GM12891 (cell line): ENCODE measurements around the gene HSD11B1.

Experiments
- POLR2A ChIP-seq: IDR thresholded peaks from 2 replicates; pipeline ENCODE4 v1.6.1; 2011; ENCODE audit warnings: low read depth, low read length, control low read depth
- POLR2AphosphoS5 ChIP-seq: IDR thresholded peaks from 2 replicates; pipeline ENCODE4 v1.6.1; 2011; ENCODE audit warnings: low read depth, low read length, control low read depth
- SPI1 ChIP-seq: IDR thresholded peaks from 2 replicates; pipeline ENCODE4 v1.6.1; 2011; ENCODE audit warnings: low read depth, low read length, control low read depth
- TAF1 ChIP-seq: IDR thresholded peaks from 2 replicates; pipeline ENCODE4 v1.6.1; 2011; ENCODE audit warnings: low read depth, low read length, control low read depth

DNA sequence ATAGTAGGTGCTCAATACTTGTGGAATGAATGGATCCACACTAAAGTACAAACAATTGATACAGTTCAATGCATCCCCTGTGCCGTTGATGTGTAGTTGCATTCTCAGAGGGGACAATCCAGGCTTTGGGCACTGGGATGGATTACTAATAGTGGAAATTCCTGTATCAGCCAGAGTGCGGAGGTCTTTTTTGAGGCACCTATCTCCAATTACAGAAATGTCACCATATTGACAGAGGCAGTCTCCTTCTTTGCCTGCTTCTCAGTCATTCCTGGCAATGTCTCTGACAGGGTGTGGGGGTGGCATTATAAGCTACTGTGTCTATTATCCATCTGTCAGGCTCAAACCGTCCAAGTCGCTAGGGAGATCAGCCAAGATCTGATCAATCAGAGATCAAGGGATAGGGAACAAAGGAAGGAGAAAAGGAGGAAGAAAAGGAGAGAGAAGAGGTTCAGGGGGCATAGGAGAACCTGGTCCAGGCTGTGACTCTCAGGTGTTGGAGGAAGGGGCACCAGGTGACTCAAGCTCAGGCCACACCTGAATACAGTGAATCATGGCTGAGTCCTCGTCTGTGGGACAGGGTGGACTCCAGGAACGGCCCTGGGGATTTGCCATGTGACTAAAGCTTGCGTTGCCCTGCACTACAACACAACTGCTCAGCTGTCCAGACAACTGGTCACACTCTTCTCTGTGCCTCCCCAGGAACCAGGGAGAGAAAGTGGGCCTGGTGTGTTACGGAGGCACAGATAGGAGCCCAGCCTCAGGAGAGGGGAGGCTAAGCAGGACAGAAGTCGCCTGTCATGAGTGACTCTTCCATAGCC lies 49.0 kb upstream of the HSD11B1 start:
- TF ChIP-seq TAF1 = no peak
- TF ChIP-seq POLR2A = no peak
- TF ChIP-seq SPI1 = no peak
- TF ChIP-seq POLR2AphosphoS5 = no peak
